ENCODE measurements around the gene SLC5A12.
"Not testable (repeated sequence)": the region's sequence is repeated elsewhere in the genome, so short reads cannot be mapped to it uniquely, and the experiment has no call there.

SLC5A12 gene

GRCh38 chr11:26651916-26652315, 69.9 kb downstream of the SLC5A12 start:
- DNase-seq (ENCODE audit: low read depth) = no peak

- no peak for DNase-seq (ENCODE audit: low read depth)
Observed at GRCh38 chr11:26649884-26650283, 72.0 kb downstream of the SLC5A12 start.

- not testable (repeated sequence) for DNase-seq (ENCODE audit: low read depth)
Observed at GRCh38 chr11:26643314-26643713, 78.5 kb downstream of the SLC5A12 start.

GRCh38 chr11:26632691-26633159, 89.1 kb downstream of the SLC5A12 start:
- DNase-seq (ENCODE audit: low read depth) = no peak

- no peak for DNase-seq (ENCODE audit: low read depth)
Observed at GRCh38 chr11:26626346-26626745, 95.5 kb downstream of the SLC5A12 start.

GRCh38 chr11:26623076-26623659, 98.7 kb downstream of the SLC5A12 start:
- no peak for DNase-seq (ENCODE audit: low read depth)

- DNase-seq (ENCODE audit: low read depth) = no peak
Observed at GRCh38 chr11:26622181-26622580, 99.7 kb downstream of the SLC5A12 start.

GRCh38 chr11:26621132-26621531, 100.7 kb downstream of the SLC5A12 start:
- DNase-seq (ENCODE audit: low read depth) = no peak

GRCh38 chr11:26620282-26621045, 101.4 kb downstream of the SLC5A12 start:
- DNase-seq (ENCODE audit: low read depth) = no peak

- DNase-seq (ENCODE audit: low read depth) = no peak
Observed at GRCh38 chr11:26618441-26618840, 103.4 kb downstream of the SLC5A12 start.
